OCI-LY7 (cell line): ENCODE results near the gene LRRC37A3.
"Not testable (repeated sequence)": the region's sequence is repeated elsewhere in the genome, so short reads cannot be mapped to it uniquely, and the experiment has no call there.

ENCODE experiments used
- EZH2phosphoT487 ChIP-seq: fragments of 200-600 bp; sonication (generic); IDR thresholded peaks from 2 replicates; pipeline ENCODE4 v1.6.1; 2018; ENCODE audit warnings: low read depth, borderline replicate concordance, mild to moderate bottlenecking, mixed run types, antibody characterized with exemption, low read length, moderate library complexity, mixed read lengths
- TF ChIP-seq, protein P1 (sequence below): fragments of 200-600 bp; sonication (generic); conservative IDR thresholded peaks from 2 replicates; pipeline ENCODE4 v1.5.1; 2014; ENCODE audit warnings: mild to moderate bottlenecking, antibody characterized with exemption, low read length, moderate library complexity, mixed read lengths

DNA sequence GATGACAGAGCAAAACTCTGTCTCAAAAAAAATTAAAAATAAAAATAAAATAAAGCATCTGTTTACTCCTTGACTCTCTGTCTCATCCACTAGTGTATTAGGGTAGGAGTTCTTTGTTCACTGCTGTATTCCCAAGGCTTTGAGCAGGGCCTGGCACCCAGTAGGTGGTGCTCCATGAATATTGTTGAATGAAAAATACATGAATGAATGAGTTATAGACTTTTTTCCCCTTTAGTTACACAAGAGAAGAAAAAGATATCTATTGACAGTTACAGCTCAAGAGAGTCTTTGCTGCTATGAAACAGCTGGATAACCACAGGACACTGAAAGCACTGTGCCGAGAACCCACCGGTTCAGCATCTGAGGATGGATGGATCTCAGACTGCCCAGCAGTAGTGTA, 44.5 kb upstream of the LRRC37A3 start:
- TF ChIP-seq, protein P1, sequence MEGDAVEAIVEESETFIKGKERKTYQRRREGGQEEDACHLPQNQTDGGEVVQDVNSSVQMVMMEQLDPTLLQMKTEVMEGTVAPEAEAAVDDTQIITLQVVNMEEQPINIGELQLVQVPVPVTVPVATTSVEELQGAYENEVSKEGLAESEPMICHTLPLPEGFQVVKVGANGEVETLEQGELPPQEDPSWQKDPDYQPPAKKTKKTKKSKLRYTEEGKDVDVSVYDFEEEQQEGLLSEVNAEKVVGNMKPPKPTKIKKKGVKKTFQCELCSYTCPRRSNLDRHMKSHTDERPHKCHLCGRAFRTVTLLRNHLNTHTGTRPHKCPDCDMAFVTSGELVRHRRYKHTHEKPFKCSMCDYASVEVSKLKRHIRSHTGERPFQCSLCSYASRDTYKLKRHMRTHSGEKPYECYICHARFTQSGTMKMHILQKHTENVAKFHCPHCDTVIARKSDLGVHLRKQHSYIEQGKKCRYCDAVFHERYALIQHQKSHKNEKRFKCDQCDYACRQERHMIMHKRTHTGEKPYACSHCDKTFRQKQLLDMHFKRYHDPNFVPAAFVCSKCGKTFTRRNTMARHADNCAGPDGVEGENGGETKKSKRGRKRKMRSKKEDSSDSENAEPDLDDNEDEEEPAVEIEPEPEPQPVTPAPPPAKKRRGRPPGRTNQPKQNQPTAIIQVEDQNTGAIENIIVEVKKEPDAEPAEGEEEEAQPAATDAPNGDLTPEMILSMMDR: peak; percentile 68
- TF ChIP-seq EZH2phosphoT487: not testable (repeated sequence)
